Measurements from ENCODE around the gene BRME1. TPM values are rescaled to one million over a fixed set of nuclear protein-coding genes. Genes with fewer than 3 reads are reported as not detected.

The BRME1 gene
- polyA plus RNA-seq, 1 donor (not counting 4 experiments of a cell fraction or from before 2014, with no cell fraction given), result 0.22 TPM

DNA sequence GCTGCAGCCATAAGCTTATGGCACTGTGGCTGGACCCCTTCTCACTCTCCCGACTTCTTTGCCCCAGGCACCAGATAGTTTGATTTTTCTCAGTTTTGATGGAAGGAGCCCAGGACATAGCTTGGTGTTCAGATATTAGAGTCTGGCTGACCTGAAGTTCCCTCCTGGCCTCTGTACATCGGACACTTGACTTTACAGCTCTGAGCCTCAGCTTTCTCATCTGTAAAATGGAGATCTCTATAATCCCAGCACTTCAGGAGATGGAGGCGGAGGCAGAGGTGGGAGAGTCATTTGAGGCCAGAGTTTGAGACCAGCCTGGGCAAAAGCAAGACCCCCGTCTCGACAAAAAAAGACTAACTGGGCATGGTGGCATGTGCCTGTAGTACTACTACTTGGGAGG is 993 bp upstream of the BRME1 start:
- H2AFZ ChIP-seq (ENCODE audit: control insufficient read depth, low read length), result peak overlapping the region; percentile 94

DNA sequence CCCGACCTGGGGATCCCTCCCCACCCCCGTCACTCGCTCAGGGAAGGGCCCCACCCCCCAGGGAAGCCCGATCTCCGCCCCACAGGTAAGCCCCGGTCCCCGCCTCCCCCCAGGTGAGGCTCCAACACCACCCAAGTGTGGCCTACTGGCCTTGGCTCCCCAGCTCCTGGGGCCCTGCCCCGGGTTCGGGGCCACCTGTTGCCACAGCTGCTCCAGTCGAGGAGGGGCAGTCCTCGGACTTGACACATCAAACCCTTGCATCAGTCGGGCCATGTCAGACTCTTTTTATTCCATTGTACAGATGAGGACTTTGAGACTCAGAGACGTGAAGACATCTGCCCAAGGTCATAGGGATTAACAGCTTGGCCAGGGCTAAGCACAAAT is 596 bp upstream of the BRME1 start:
- H3K36me3 ChIP-seq (ENCODE audit: control insufficient read depth in 2 of 2, extremely low read depth in 1 of 2, insufficient read depth in 2 of 2, low read length in 2 of 2), result peaks cover 2 to 4% of the 10 kb centered on the region in 2 experiments
- no peak for FAIRE-seq
- H3K9ac ChIP-seq (ENCODE audit: control insufficient read depth, extremely low read depth, insufficient read depth, low read length), result peak overlapping the region; percentile 80
- peaks cover 5% of the 10 kb centered on the region for H3K79me2 ChIP-seq (ENCODE audit: control insufficient read depth, insufficient read depth, low read length)
- H3K27ac ChIP-seq (ENCODE audit: control insufficient read depth, insufficient read depth, low read length), result peak overlapping the region; percentile 40
- no peaks in the 10 kb centered on the region for H4K20me1 ChIP-seq (ENCODE audit: control insufficient read depth, extremely low read depth, insufficient read depth, low read length)
- no peak for DNase-seq (ENCODE audit: low read depth, low spot score)
- dilution Hi-C loops (cut with MboI; ENCODE audit: extremely low pct_ligation_motif_present, low sequenced_read_pairs), result no loop called here
- H3K4me2 ChIP-seq (ENCODE audit: control insufficient read depth, extremely low read depth, insufficient read depth, low read depth, low read length), result peak overlapping the region; percentile 86
- H3K27me3 ChIP-seq (ENCODE audit: control insufficient read depth, extremely low read depth, insufficient read depth, low read length), result no peaks in the 10 kb centered on the region
- H3K4me3 ChIP-seq (ENCODE audit: control insufficient read depth in 2 of 3, extremely low read depth in 1 of 3, insufficient read depth in 2 of 3, low read depth in 1 of 3, low read length in 3 of 3), result peak overlapping the region; percentile 70 to 98 (median 82)
- TF ChIP-seq, protein P1, sequence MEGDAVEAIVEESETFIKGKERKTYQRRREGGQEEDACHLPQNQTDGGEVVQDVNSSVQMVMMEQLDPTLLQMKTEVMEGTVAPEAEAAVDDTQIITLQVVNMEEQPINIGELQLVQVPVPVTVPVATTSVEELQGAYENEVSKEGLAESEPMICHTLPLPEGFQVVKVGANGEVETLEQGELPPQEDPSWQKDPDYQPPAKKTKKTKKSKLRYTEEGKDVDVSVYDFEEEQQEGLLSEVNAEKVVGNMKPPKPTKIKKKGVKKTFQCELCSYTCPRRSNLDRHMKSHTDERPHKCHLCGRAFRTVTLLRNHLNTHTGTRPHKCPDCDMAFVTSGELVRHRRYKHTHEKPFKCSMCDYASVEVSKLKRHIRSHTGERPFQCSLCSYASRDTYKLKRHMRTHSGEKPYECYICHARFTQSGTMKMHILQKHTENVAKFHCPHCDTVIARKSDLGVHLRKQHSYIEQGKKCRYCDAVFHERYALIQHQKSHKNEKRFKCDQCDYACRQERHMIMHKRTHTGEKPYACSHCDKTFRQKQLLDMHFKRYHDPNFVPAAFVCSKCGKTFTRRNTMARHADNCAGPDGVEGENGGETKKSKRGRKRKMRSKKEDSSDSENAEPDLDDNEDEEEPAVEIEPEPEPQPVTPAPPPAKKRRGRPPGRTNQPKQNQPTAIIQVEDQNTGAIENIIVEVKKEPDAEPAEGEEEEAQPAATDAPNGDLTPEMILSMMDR (optimal IDR thresholded peaks at IDR 0.05 in 1 of 3, IDR thresholded peaks at IDR 0.05 in 1 of 3, conservative IDR thresholded peaks at IDR 0.05 in 1 of 3; ENCODE audit: extremely low read depth in 1 of 3, insufficient read depth in 2 of 3, low read length in 3 of 3), result no peak
- TF ChIP-seq EZH2 (IDR thresholded peaks at IDR 0.05; ENCODE audit: low read length), result no peak
- peak overlapping the region; percentile 94 for H2AFZ ChIP-seq (ENCODE audit: control insufficient read depth, low read length)
- H3K9me1 ChIP-seq (ENCODE audit: control insufficient read depth, extremely low read depth, insufficient read depth, low read length), result peaks cover 2% of the 10 kb centered on the region
- H3K9me3 ChIP-seq (ENCODE audit: control insufficient read depth, low read depth, low read length), result no peaks in the 10 kb centered on the region
- H3K4me1 ChIP-seq (ENCODE audit: control insufficient read depth, extremely low read depth, insufficient read depth, low read length), result peaks cover 11% of the 10 kb centered on the region

More for the DNA sequence above, 993 bp upstream of the BRME1 start:
- Histone ChIP-seq H3K9ac (ENCODE audit: control insufficient read depth, extremely low read depth, insufficient read depth, low read length) (peak overlapping the region; percentile 80), H3K4me3 (ENCODE audit: control insufficient read depth in 2 of 3, extremely low read depth in 1 of 3, insufficient read depth in 2 of 3, low read depth in 1 of 3, low read length in 3 of 3) (peak overlapping the region; percentile 70 to 98 (median 82)), H3K4me1 (ENCODE audit: control insufficient read depth, extremely low read depth, insufficient read depth, low read length) (peaks cover 11% of the 10 kb centered on the region), H3K4me2 (ENCODE audit: control insufficient read depth, extremely low read depth, insufficient read depth, low read depth, low read length) (peak overlapping the region; percentile 86), H3K9me1 (ENCODE audit: control insufficient read depth, extremely low read depth, insufficient read depth, low read length) (peaks cover 2% of the 10 kb centered on the region), H4K20me1 (ENCODE audit: control insufficient read depth, extremely low read depth, insufficient read depth, low read length) (no peaks in the 10 kb centered on the region), H3K79me2 (ENCODE audit: control insufficient read depth, insufficient read depth, low read length) (peaks cover 5% of the 10 kb centered on the region), H3K9me3 (ENCODE audit: control insufficient read depth, low read depth, low read length) (no peaks in the 10 kb centered on the region), H3K27me3 (ENCODE audit: control insufficient read depth, extremely low read depth, insufficient read depth, low read length) (no peaks in the 10 kb centered on the region), H3K27ac (ENCODE audit: control insufficient read depth, insufficient read depth, low read length) (peak overlapping the region; percentile 40), H3K36me3 (ENCODE audit: control insufficient read depth in 2 of 2, extremely low read depth in 1 of 2, insufficient read depth in 2 of 2, low read length in 2 of 2) (peaks cover 2 to 4% of the 10 kb centered on the region in 2 experiments)
- DNase-seq (ENCODE audit: low read depth, low spot score) (no peak), FAIRE-seq (peak; percentile 43)
- TF ChIP-seq, protein P1 (optimal IDR thresholded peaks at IDR 0.05 in 1 of 3, IDR thresholded peaks at IDR 0.05 in 1 of 3, conservative IDR thresholded peaks at IDR 0.05 in 1 of 3; ENCODE audit: extremely low read depth in 1 of 3, insufficient read depth in 2 of 3, low read length in 3 of 3), result no peak
- TF ChIP-seq EZH2 (IDR thresholded peaks at IDR 0.05; ENCODE audit: low read length), result no peak
- dilution Hi-C loops (cut with MboI; ENCODE audit: extremely low pct_ligation_motif_present, low sequenced_read_pairs), result no loop called here
